Upper lobe of left lung (tissue), 4 donors: Measurements from ENCODE around the gene CDK6.

Experiments used
- CTCF ChIP-seq, 6 experiments: fragments of 450-650 bp in 4 of 6; fragments of 200-600 bp in 2 of 6; sonication (generic) in 2 of 6; IDR thresholded peaks; one replicate each; pipeline ENCODE4 v1.5.1; 2016 to 2019; ENCODE audit warnings: antibody characterized with exemption in 6 of 6
- POLR2A ChIP-seq, 4 donors: fragments of 450-650 bp; IDR thresholded peaks; one replicate each; pipeline ENCODE4 v1.5.1; 2016 to 2017; ENCODE audit warnings: antibody characterized with exemption in 4 of 4, mild to moderate bottlenecking in 2 of 4
- POLR2AphosphoS5 ChIP-seq, 2 donors: sonication (generic); formaldehyde crosslinking; IDR thresholded peaks; one replicate each; pipeline ENCODE4 v1.5.1; 2017; ENCODE audit warnings: antibody characterized with exemption in 2 of 2

DNA sequence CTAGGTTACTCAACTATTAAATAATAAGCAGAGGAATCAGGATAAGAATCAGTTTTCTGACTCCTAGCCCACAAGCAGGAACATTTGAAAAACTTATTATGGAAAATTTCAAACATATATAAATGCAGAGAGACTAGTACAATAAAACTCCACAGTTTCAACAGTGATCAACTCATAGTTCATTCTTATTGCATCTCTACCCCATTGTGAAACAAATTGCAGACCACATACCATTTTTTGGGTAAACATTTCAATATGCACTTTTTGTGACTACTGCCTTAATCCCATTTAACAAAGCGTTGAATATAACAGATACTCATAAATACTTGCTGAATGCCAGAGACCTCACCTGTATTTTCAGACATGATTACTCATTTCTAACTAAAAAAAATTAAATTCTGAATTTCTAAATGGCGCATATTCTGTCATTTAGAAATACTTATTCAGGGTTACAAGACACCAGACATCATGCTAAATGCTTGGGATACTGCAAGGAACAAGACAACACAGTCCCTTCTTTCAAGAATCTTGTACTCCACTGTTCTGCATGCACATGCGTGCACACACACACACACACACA, 11.4 kb downstream of the CDK6 start:
- no peak for TF ChIP-seq CTCF (IDR thresholded peaks at IDR 0.05)
- TF ChIP-seq POLR2A (IDR thresholded peaks at IDR 0.05) = no peak
- no peak for TF ChIP-seq POLR2AphosphoS5 (IDR thresholded peaks at IDR 0.05)
